K562 (cell line): Measurements from ENCODE around the gene YKT6. TPM values are rescaled to one million over a fixed set of nuclear protein-coding genes. Genes with fewer than 3 reads are reported as not detected.

Experiments used
- ATAC-seq: fragments of 200-7000 bp; cut with Tn5 transposase; 3 replicates; pipeline ENCODE4 v1.9.1; 2020; ENCODE audit warnings: moderate library complexity
- BruUV-seq: library from RNA; stranded (reverse); fragments of 400-500 nt; replicated peaks from 2 replicates; lab custom pipeline; 2021; lab: Mats Ljungman, UMichigan
- CTCF ChIA-PET: fragments of 300-600 bp; formaldehyde crosslinking; extraction: SDS; loops from one replicate; lab custom pipeline; 2021; ENCODE audit warnings: low intra/inter-chr PET ratio; lab: Yijun Ruan, JAX
- POLR2A ChIA-PET: fragments of 300-600, 350-650 bp; sonication (Branson Sonifier 250); formaldehyde crosslinking; extraction: SDS; loops from one replicate; lab custom pipeline; 2021; ENCODE audit warnings: antibody characterized with exemption, inconsistent platforms; lab: Yijun Ruan, JAX
- DNase-seq, 4 experiments: peaks; one replicate each; pipeline versions ENCODE4 v3.0.0 to v3.0.0-alpha.2; 2011 to 2018; ENCODE audit warnings: low spot score in 3 of 4, mixed read lengths in 3 of 4; ENCODE audit errors: extremely low read depth in 1 of 4
- FAIRE-seq: peaks from 2 replicates; lab custom pipeline; 2011; peaks lifted over from hg19 to GRCh38; lab: Jason Lieb, UNC
- H2AFZ ChIP-seq: 2 replicates; pipeline ENCODE4 v1.6.0; 2011; ENCODE audit warnings: low read depth, low read length, control low read depth, inconsistent platforms
- H3K27ac ChIP-seq: fragments of 200-600 bp; 3 replicates; pipeline ENCODE4 v1.8.0; 2011; ENCODE audit warnings: low read depth, mild to moderate bottlenecking, control low read depth, inconsistent platforms, low read length, moderate library complexity, mixed read lengths; ENCODE audit errors: extremely low read depth
- H3K27me3 ChIP-seq, 2 experiments: fragments of 300-600 bp in 1 of 2; 2 replicates in 1 of 2; 3 replicates in 1 of 2; pipeline versions ENCODE4 v1.6.0 to v1.8.0; 2011; ENCODE audit warnings: inconsistent platforms in 2 of 2, low read length in 2 of 2, mild to moderate bottlenecking in 1 of 2, mixed read lengths in 1 of 2, moderate library complexity in 1 of 2; ENCODE audit not compliant: control insufficient read depth in 2 of 2, insufficient read depth in 2 of 2
- H3K36me3 ChIP-seq: fragments of 300-600 bp; 3 replicates; pipeline ENCODE4 v1.8.0; 2011; ENCODE audit warnings: mild to moderate bottlenecking, low read length, inconsistent platforms; ENCODE audit not compliant: control insufficient read depth, insufficient read depth
- H3K4me1 ChIP-seq, 2 experiments: fragments of 200-600 bp in 1 of 2; replicated peaks in 1 of 2; 2 replicates in 1 of 2; 3 replicates in 1 of 2; pipeline versions ENCODE4 v1.5.1 to v1.8.0; 2011; ENCODE audit warnings: inconsistent platforms in 2 of 2, low read length in 2 of 2, mild to moderate bottlenecking in 1 of 2, mixed read lengths in 1 of 2, moderate library complexity in 1 of 2; ENCODE audit not compliant: control insufficient read depth in 2 of 2, insufficient read depth in 2 of 2
- H3K4me2 ChIP-seq: 2 replicates; pipeline ENCODE4 v1.6.1; 2011; ENCODE audit warnings: low read length, control low read depth, inconsistent platforms, mixed read lengths; ENCODE audit not compliant: insufficient read depth
- H3K4me3 ChIP-seq: fragments of 200-600 bp; sonication (generic), shearing (Covaris generic); 2 replicates; pipeline ENCODE4 v1.5.1; 2016; ENCODE audit warnings: control low read depth, inconsistent platforms
- H3K79me2 ChIP-seq: fragments of 200-600 bp; 3 replicates; pipeline ENCODE4 v1.8.0; 2011; ENCODE audit warnings: low read length, inconsistent platforms; ENCODE audit not compliant: control insufficient read depth, insufficient read depth
- H3K9ac ChIP-seq, 2 experiments: 2 replicates each; pipeline versions ENCODE4 v1.6.0 to v1.6.1; 2011; ENCODE audit warnings: low read depth in 2 of 2, low read length in 2 of 2, control low read depth in 1 of 2, inconsistent platforms in 1 of 2, mild to moderate bottlenecking in 1 of 2, mixed read lengths in 1 of 2; ENCODE audit not compliant: insufficient read depth in 1 of 2
- H3K9me1 ChIP-seq: one replicate; pipeline ENCODE4 v1.6.0; 2011; ENCODE audit warnings: inconsistent platforms, mild to moderate bottlenecking, low read length, moderate library complexity; ENCODE audit not compliant: control insufficient read depth, insufficient read depth
- H3K9me3 ChIP-seq: replicated peaks from 2 replicates; pipeline ENCODE4 v1.5.1; 2011; ENCODE audit warnings: low read depth, low read length, inconsistent platforms; ENCODE audit not compliant: control insufficient read depth, insufficient read depth
- H4K20me1 ChIP-seq: replicated peaks from 2 replicates; pipeline ENCODE4 v1.6.1; 2011; ENCODE audit warnings: low read length, inconsistent platforms, mixed read lengths; ENCODE audit not compliant: control insufficient read depth, insufficient read depth
- BRF2 ChIP-seq: IDR thresholded peaks from 3 replicates; pipeline ENCODE4 v1.6.1; 2011; ENCODE audit warnings: borderline replicate concordance, mild to moderate bottlenecking; ENCODE audit not compliant: insufficient read length, insufficient read depth
- GMEB1 ChIP-seq: fragments of 250-450 bp; sonication (Bioruptor Pico); IDR thresholded peaks from 2 replicates; pipeline ENCODE4 v1.4.0; 2020; ENCODE audit warnings: mild to moderate bottlenecking
- MAFF ChIP-seq: IDR thresholded peaks from 2 replicates; pipeline ENCODE4 v1.6.1; 2012; ENCODE audit warnings: low read length, improper control_type of control experiment
- PHB ChIP-seq: fragments of 250-450 bp; sonication (Bioruptor Pico); IDR thresholded peaks from 2 replicates; pipeline ENCODE4 v1.5.0; 2021
- PML ChIP-seq: IDR thresholded peaks from 2 replicates; pipeline ENCODE4 v1.6.1; 2012; ENCODE audit warnings: low read length, inconsistent platforms
- SNAPC5 ChIP-seq: fragments of 250-450 bp; sonication (Bioruptor Pico); IDR thresholded peaks from 2 replicates; pipeline ENCODE4 v1.8.0; 2021; ENCODE audit warnings: moderate library complexity, mild to moderate bottlenecking, inconsistent platforms
- SRSF7 ChIP-seq: fragments of 200-400 bp; formaldehyde crosslinking; optimal IDR thresholded peaks from 2 replicates; pipeline ENCODE3; 2017; ENCODE audit warnings: mild to moderate bottlenecking, low read depth, low read length
- TEAD4 ChIP-seq, 2 experiments: sonication (generic) in 1 of 2; formaldehyde crosslinking in 1 of 2; IDR thresholded peaks; 2 replicates each; pipeline versions ENCODE4 v1.6.1 to v1.8.0; 2012 to 2022; ENCODE audit warnings: borderline replicate concordance in 1 of 2, inconsistent platforms in 1 of 2, low read length in 1 of 2, mild to moderate bottlenecking in 1 of 2, missing genetic modification reagents in 1 of 2
- TFE3 ChIP-seq: fragments of 450-650 bp; formaldehyde crosslinking; IDR thresholded peaks from 2 replicates; pipeline ENCODE4 v1.4.0; 2020; ENCODE audit warnings: mild to moderate bottlenecking, mixed read lengths
- TSHZ1 ChIP-seq: fragments of 250-450 bp; sonication (Bioruptor Pico); IDR thresholded peaks from 2 replicates; pipeline ENCODE4 v1.4.0; 2020; ENCODE audit warnings: mild to moderate bottlenecking, moderate library complexity
- ZNF140 ChIP-seq: fragments of 250-450 bp; sonication (Bioruptor Pico); IDR thresholded peaks from 2 replicates; pipeline ENCODE4 v1.8.0; 2021; ENCODE audit warnings: moderate library complexity, mild to moderate bottlenecking, inconsistent platforms
- ZNF740 ChIP-seq, 3 experiments: fragments of 200-800 bp in 1 of 3; sonication (Bioruptor generic) in 1 of 3; sonication (generic) in 1 of 3; formaldehyde crosslinking in 1 of 3; IDR thresholded peaks; 2 replicates each; pipeline versions ENCODE4 v1.6.1 to v1.8.0; 2016 to 2022; ENCODE audit warnings: mild to moderate bottlenecking in 2 of 3, missing compliant biosample characterization in 2 of 3, missing genetic modification characterization in 2 of 3, missing genetic modification reagents in 1 of 3
- WGBS: fragments of 100-300 bp; shearing (Covaris generic); methylation state at CpG from one replicate; pipeline ENCODE4 v1.1.6; 2016; ENCODE audit warnings: low coverage, mixed read lengths; ENCODE audit not compliant: insufficient coverage; ENCODE audit errors: missing lambda C conversion rate; 5-methylcytosine and 5-hydroxymethylcytosine counted together
- in situ Hi-C: fragments of 300-500 bp; cut with MboI; formaldehyde crosslinking; loops from 4 replicates; pipeline ENCODE4 v1.15.0; 2018; ENCODE audit warnings: inconsistent platforms, mixed read lengths
- intact Hi-C: fragments of 100-400 bp; cut with micrococcal nuclease; formaldehyde crosslinking; loops from 2 replicates; pipeline ENCODE4 v1.14.2; 2022
- polyA plus RNA-seq, 8 experiments: library from polyadenylated mRNA; depleted of rRNA in 4 of 8; stranded (reverse) in 5 of 8; unstranded in 3 of 8; fragments of >200 nt; fragmentation: Nextera tagmentation in 2 of 8; fragmentation: Illumina TruSeq in 1 of 8; extraction: Ambion mirVana in 2 of 8; extraction: Trizol in 1 of 8; gene quantifications; 2 replicates each; pipeline versions ENCODE4 v1.2.1 to v1.2.3, GENCODE V29; 2011 to 2014; ENCODE audit warnings: inconsistent platforms in 1 of 8, missing spikeins in 1 of 8
- total RNA-seq, 7 experiments: library from RNA; depleted of rRNA in 6 of 7; stranded (reverse); fragments of >200 nt in 6 of 7; fragmentation: Illumina TruSeq in 2 of 7; extraction: Trizol in 2 of 7; gene quantifications; 2 replicates each; pipeline versions ENCODE4 v1.2.1 to v1.2.3, GENCODE V29; 2011 to 2021; ENCODE audit warnings: low replicate concordance in 1 of 7

The YKT6 gene
- total and polyA plus RNA-seq, 9 of the 15 experiments (the other 6 are each of a cell fraction or from before 2014, with no cell fraction given) = 1.6 to 90.6 (median 75.1) TPM

- intact Hi-C loops = no loop called here
- H2AFZ ChIP-seq = no peak overlapping the region
These were observed 20.1 kb upstream of the YKT6 start for GRCh38 chr7:44180631-44181030.

More at GRCh38 chr7:44180631-44181030, 20.1 kb upstream of the YKT6 start:
- peaks cover 26 to 42% of the 10 kb centered on the region in 2 experiments for H3K27me3 ChIP-seq
- ChIA-PET CTCF (no interaction called here), POLR2A (interaction anchor here (1.1 to 1.3 kb wide), 2 partner anchors 11 to 13 kb away, joined by 3 to 4 read pairs; no protein-coding TSS in a partner anchor)
- H3K79me2 ChIP-seq = no peaks in the 10 kb centered on the region
- no peaks in the 10 kb centered on the region for H4K20me1 ChIP-seq
- H3K4me3 ChIP-seq = no peak overlapping the region
- DNase-seq = no peak
- no peaks in the 10 kb centered on the region for H3K4me1 ChIP-seq
- no peak overlapping the region for H3K4me2 ChIP-seq
- no peak overlapping the region for H3K9ac ChIP-seq
- in situ Hi-C loops = no loop called here
- peaks cover 10% of the 10 kb centered on the region for H3K9me3 ChIP-seq
- ATAC-seq = no peak
- WGBS = 0% methylated on average over 3 of the region's 3 CpGs
- H3K36me3 ChIP-seq = no peaks in the 10 kb centered on the region
- no TSS peak for BruUV-seq
- TF ChIP-seq MAFF = no peak
- no peak for TF ChIP-seq PML
- no peak for TF ChIP-seq TSHZ1 (CRISPR knock-in tag)
- TF ChIP-seq SNAPC5 (CRISPR knock-in tag) = no peak
- TF ChIP-seq BRF2 = no peak
- no peak for TF ChIP-seq ZNF740 (CRISPR knock-in tag; IDR thresholded peaks at IDR 0.05)
- no peak for TF ChIP-seq ZNF740 (tag; IDR thresholded peaks at IDR 0.05)
- TF ChIP-seq GMEB1 (CRISPR knock-in tag) = no peak
- no peak for TF ChIP-seq ZNF140 (CRISPR knock-in tag)
- TF ChIP-seq TFE3 = no peak
- TF ChIP-seq PHB (CRISPR knock-in tag) = no peak
- TF ChIP-seq SRSF7 = no peak
- TF ChIP-seq TEAD4 (IDR thresholded peaks at IDR 0.05; ENCODE audit: low read length) = no peak
- no peak for TF ChIP-seq TEAD4 (CRISPR knock-in tag; IDR thresholded peaks at IDR 0.05; ENCODE audit: borderline replicate concordance)
- no peaks in the 10 kb centered on the region for H3K9me1 ChIP-seq
- FAIRE-seq = no peak
- no peak overlapping the region for H3K27ac ChIP-seq
